Hematopoietic multipotent progenitor cell treated with erythropoietin and hydrocortisone succinate and interleukin-3 and kit ligand, for 6 days (in vitro differentiated cells): ENCODE measurements around the gene AP2A1.

Experiments used
- DNase-seq: peaks from one replicate; pipeline ENCODE4 v3.0.0-alpha.2; 2015

Gene AP2A1

GRCh38 chr19:49840736-49841249 is 74.0 kb downstream of the AP2A1 start:
- DNase-seq: no peak

GRCh38 chr19:49843265-49843664 is 76.5 kb downstream of the AP2A1 start:
- no peak for DNase-seq

- no peak for DNase-seq
Observed at GRCh38 chr19:49844138-49845095, 77.6 kb downstream of the AP2A1 start.

- DNase-seq: no peak
Observed at GRCh38 chr19:49845414-49845813, 78.6 kb downstream of the AP2A1 start.

- DNase-seq: no peak
Observed at GRCh38 chr19:49846408-49846807, 79.6 kb downstream of the AP2A1 start.

- DNase-seq: peak; percentile 92
Observed at GRCh38 chr19:49847731-49848696, 81.2 kb downstream of the AP2A1 start.

GRCh38 chr19:49848938-49849337 is 82.1 kb downstream of the AP2A1 start:
- no peak for DNase-seq

- DNase-seq: no peak
Observed at GRCh38 chr19:49849433-49850220, 82.8 kb downstream of the AP2A1 start.

GRCh38 chr19:49850221-49850486 is 83.4 kb downstream of the AP2A1 start:
- no peak for DNase-seq

GRCh38 chr19:49850487-49851342 is 83.9 kb downstream of the AP2A1 start, which contains the start of gene PTOV1:
Gene PTOV1, plus strand, starts transcription at chr19:49851159.
- DNase-seq: peak; percentile 97

- DNase-seq: no peak
Observed at GRCh38 chr19:49851456-49852259, 84.9 kb downstream of the AP2A1 start.

- DNase-seq: no peak
Observed at GRCh38 chr19:49852631-49853126, 85.9 kb downstream of the AP2A1 start.

GRCh38 chr19:49853852-49854377 is 87.1 kb downstream of the AP2A1 start:
- DNase-seq: no peak

- no peak for DNase-seq
Observed at GRCh38 chr19:49854378-49855263, 87.8 kb downstream of the AP2A1 start.

- DNase-seq: no peak
Observed at GRCh38 chr19:49855277-49855675, 88.5 kb downstream of the AP2A1 start.

- no peak for DNase-seq
Observed at GRCh38 chr19:49855676-49856573, 89.1 kb downstream of the AP2A1 start.

GRCh38 chr19:49856574-49857021 is 89.8 kb downstream of the AP2A1 start:
- no peak for DNase-seq
